Smooth muscle cell of trachea (primary cell): Measurements from ENCODE around the gene GLCE. TPM values are rescaled to one million over a fixed set of nuclear protein-coding genes. Genes with fewer than 3 reads are reported as not detected.

Source experiments
- total RNA-seq: library from RNA; depleted of rRNA; stranded (reverse); fragments of >200 nt; gene quantifications from 2 replicates; pipeline ENCODE4 v1.2.1, GENCODE V29; 2014

Gene GLCE
- total RNA-seq, result 24.3 and 28.8 TPM in 2 replicates

DNA sequence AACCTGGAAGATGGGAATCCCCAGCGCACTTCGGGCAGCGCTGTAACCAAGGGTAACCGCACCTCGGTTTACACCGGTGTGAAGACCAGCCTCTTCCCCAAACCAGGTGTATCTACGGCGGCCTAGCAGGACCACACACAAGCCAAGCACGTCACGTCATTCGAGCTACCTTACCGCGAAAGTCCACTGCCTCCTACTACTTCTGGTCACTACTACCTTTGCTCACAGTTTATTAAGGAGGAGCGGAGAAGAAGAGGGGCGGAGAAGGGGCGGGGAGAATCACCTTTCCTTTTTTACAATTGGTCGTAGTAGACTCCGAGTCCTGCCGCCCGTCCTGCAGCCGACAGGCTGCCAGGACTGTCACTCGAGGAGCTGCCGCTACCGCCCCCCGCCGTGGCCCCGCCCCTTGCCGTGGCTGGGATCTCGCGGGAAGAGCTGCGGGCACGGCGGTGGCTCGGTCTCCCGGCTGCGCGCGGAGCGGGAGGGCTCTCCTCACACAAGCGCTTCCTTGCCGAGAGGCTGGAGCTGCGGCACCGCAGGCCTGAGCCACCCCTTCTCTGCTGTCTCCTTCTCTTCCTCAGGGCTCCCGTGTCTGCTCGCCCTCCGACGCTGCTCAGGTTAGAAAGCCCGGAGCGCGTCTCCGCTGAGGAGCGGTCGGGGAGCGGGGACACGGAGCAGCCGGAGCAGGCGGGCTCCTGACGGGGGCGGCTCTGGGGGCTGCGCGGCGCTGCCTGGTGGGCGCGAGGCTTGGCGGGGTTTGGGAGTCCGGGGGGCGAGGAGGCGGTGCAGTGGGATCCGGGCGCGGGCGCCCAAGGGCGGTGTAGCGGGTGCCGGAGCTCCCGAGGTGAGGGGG, at the start of gene GLCE:
Gene GLCE, plus strand, starts transcription at position 495 of the 853 bp plus-strand sequence. CDS start 95,172 bp downstream, outside the sequence.

DNA sequence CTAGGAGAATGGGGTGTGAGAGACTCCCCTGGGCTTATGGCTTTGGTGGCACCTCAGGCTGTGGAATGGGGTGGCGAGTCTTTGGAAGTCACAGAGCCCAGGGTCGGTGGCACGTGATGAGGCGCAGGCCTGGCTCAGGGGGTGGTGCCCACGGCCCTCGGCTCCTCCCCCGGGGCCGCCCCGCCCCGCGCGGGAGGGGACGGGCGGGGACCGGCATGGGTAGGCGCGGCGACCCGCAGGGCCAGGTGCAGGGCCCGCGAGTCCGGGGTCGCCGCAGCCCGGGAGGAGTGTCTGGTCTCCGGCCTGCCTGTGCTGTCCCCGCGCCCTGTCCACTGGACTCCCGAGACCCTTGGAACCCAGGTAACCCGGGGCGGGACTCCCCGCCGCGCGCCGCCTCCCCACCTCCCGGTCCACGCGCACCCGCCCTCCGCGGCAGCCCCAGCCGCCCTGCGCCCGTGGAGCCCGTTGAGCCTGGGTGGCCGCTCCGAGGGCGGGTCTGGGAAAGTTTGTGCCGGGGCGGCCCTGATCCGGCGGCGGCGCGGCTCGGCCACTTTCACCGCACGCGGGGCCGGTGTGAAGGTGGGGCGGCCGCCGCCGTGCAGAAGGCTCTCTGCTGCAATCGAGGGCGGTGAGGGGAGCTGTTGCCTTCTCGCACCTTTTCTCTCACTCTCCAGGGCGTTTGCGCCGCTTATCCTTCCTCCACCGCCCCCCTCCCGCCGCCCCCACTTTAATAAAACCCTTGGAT, 138.4 kb downstream of the GLCE start, which contains the start of gene PAQR5:
Gene PAQR5, plus strand, starts transcription at position 216 of the 745 bp plus-strand sequence. CDS start 61,169 bp downstream, outside the sequence.

Other genes starting within 250 kb of the GLCE start
- gene SPESP1, start 230.1 kb upstream of the GLCE start, total RNA-seq, result 7.8 and 14.0 TPM in 2 replicates
- 0.58 and 0.83 TPM in 2 replicates for gene NOX5, start 145.9 kb upstream of the GLCE start, total RNA-seq
- 5.8 and 7.9 TPM in 2 replicates for gene PAQR5, start 138.3 kb downstream of the GLCE start, total RNA-seq